NCI-H1436 (cell line): ENCODE data around the gene DNASE2.
"Not testable (repeated sequence)": the region's sequence is repeated elsewhere in the genome, so short reads cannot be mapped to it uniquely, and the experiment has no call there.

Experiments
- DNase-seq: peaks from one replicate; lab custom pipeline; 2025; lab: John Stamatoyannopoulos, UW

The DNASE2 gene

DNA sequence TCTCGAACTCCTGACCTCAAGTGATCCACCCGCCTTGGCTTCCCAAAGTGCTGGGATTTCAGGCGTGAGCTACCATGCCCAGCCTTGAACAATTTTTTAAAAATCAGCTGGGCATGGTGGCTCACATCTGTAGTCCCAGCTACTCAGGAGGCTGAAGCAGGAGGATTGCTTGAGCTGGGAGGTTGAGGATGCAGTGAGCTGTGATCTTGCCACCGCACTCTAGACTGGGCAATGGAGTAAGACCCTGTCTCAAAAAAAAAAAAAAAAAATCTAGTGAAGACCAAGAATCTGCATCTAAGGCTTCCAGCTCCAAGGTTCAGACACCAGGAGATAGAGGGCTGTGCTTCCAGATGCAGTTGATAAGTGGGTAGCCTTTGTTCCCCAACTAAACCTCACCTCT is 17.1 kb downstream of the DNASE2 start:
- no peak for DNase-seq

DNA sequence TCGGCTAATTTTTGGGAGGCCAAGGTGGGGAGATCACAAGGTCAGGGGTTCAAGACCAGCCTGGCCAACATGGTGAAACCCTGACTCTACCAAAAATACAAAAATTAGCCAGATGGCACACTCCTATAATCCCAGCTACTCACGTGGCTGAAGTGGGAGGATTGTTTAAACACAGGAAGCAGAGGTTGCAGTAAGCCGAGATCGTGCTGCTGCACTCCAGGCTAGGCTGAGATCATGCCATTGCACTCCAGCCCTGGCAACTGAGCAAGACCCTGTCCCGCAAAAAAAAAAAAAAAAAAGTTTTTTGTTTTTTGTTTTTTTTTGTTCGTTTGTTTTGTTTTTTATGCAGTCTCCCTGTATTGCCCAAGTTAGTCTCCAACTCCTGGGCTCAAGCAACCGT is 21.7 kb downstream of the DNASE2 start:
- DNase-seq: no peak

DNA sequence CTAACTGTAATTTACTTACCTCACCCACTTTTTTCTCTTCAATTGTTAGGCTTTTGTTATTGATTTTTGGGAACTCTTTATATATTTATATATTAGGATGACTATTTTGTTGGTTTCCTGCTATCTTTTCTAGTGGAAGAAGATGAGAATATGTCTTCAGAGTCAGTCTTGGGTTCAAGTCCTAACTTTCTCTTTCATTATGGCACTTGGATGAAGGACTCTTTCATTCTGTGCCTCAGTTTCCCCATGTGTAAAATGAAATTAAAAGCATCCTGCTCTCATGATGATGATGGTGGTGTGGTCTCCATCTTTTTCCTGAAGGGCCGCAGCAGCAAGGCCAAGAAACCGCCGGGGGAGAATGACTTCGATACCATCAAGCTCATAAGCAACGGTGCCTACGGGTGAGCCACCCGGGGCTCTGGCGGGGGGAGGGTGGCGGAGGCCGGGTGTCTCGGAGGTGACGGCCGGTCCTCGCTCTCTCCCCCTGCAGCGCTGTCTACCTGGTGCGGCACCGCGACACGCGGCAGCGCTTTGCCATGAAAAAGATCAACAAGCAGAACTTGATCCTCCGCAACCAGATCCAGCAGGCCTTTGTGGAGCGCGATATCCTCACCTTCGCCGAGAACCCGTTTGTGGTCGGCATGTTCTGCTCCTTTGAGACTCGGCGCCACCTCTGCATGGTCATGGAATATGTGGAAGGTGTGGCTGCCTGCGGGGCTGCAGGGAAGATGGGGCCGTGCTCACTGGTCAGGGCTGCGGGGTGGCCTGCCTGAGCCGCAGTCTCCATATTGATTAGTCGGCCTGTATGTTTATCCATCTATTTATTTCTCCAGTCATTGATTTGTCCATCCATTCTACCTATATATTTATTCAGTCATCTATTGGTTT is 23.0 kb downstream of the DNASE2 start:
- no peak for DNase-seq

DNA sequence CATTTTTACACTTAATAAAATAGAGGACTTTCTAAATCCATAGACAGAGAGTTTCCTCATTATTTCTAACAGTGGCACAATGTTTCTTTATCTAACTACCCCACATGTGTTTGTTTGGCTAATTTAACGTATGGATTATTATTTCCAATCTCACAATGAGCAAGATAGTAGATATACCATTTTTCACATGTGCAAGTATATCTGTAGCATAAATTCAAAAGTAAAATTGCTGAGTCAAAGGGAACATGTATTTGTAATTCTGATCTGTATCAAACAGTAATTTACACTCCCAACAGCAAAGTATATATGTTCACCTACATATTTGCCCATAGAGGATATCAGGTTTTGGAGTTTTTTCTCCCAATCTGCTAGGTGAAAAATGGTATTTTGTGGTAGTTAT is 24.6 kb downstream of the DNASE2 start:
- DNase-seq: no peak

DNA sequence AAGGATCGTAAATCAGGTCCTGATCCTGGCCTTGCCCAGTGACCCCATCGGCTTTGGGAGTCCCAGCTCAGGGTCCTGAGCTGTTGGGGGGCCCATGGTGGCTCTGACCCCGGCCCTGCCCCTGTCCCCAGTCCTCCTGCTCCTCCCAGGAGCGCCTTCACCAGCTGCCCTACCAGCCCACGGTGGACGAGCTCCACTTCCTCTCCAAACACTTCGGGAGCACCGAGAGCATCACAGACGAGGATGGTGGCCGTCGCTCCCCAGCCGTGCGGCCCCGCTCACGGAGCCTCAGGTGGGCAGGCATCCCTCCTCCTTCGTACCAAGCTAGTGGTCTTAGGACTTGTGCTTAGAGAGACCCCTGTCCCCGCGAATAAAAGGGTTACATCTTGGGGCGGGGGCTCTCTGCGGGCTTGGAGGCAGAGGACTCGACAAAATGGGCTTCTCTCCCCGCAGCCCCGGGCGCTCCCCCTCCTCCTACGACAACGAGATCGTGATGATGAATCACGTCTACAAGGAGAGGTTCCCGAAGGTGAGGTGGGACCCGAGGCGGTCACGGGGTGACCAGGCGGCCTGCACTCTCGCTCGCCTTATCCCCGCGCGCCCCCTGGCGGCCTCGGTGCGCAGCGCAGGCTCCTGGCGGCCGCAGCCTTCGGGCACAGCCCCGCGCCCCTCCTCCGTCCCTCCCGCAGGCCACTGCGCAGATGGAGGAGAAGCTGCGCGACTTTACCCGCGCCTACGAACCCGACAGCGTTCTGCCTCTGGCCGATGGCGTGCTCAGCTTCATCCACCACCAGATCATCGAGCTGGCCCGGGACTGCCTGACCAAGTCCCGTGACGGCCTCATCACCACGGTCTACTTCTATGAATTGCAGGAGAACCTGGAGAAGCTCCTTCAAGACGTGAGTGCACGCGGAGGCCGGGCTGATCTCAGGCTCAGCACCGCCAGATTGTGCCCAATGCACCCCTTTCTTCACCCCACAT is 33.8 kb downstream of the DNASE2 start:
- DNase-seq: peak; percentile 59

DNA sequence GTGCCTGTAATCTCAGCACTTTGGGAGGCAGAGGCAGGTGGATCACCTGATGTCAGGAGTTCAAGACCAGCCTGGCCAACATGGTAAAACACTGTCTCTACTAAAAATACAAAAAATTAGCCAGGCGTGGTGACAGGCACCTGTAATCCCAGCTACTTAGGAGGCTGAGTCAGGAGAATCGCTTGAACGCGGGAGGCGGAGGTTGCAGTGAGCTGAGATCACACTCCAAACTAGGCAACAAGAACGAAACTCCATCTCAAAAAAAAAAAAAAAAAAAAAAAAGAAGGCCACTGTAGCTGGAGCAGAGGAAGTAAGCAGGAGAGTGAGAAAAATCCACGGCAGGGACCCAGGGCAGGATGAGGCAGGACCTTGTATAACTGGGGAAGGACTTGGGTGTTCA is 34.6 kb downstream of the DNASE2 start:
- DNase-seq: not testable (repeated sequence)

DNA sequence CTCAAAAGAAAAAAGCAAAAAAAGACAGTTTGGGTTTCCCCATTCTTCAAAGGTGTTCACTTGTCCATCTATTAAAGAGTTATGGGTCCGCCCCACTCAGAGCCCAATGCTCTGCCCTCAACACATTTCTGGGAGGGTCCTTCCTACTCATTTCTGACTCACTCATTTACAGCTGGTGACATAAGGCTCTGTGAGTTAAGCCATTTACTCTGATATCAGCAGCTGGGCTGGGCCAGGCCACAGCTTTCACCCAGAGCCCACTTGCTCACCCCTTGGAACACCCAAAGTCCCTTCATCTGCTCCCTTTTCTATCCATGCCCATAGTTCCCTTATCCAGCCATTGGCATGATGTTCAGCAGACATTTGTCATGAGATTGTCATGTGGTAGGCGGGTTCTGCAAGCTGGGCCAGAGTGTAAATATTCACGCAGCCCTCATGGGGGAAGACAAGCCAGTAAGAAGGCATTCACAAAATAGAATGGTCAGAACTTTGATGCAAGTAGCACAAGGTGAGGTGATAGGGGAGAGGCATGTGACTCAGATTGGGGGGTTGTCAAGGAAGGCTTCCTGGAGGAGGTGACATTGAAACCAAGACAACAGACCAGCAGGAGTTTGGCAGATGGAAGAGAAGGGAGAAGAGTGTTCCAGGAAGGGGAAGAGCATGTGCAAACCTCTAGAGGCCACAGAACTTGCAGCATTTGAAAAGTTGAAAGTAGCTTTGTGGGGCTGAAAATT is 37.1 kb downstream of the DNASE2 start:
- DNase-seq: no peak

DNA sequence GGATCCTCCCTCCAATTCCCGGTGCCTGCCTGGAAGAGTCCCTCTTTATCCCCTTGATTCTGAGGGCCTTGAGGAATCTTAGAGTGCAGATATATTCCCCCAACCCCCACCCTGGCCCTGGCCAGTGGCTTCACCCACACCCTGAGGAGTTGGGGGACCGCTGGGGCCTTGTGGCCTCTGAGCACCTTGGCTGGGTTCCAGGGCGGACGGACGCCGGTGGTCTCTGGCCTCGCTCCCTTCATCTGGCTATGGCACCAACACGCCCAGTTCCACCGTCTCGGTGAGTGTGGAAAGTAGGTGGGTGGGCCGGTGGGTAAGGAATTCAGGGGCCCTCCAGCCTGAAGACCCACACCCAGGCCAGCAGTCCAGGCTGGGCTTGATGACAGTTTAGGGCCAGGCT is 37.9 kb downstream of the DNASE2 start:
- DNase-seq: no peak

DNA sequence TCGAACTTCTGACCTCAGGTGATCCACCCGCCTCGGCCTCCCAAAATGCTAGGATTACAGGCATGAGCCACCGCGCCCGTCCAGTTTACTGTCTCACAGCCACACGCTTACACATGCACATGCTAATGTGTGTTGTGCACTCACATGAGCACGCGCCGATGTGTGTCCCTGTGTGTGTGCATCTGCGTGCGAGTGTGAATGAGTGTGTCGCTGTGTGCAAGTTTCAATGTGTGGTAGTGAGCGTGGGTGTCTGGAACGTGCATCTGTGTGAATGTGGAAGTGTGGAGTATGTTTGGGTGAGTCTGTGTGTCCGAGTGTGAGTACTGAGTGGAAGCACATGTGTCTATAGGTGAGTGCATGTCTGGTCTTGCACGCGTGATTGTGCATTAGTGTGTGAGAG is 38.7 kb downstream of the DNASE2 start:
- DNase-seq: no peak

DNA sequence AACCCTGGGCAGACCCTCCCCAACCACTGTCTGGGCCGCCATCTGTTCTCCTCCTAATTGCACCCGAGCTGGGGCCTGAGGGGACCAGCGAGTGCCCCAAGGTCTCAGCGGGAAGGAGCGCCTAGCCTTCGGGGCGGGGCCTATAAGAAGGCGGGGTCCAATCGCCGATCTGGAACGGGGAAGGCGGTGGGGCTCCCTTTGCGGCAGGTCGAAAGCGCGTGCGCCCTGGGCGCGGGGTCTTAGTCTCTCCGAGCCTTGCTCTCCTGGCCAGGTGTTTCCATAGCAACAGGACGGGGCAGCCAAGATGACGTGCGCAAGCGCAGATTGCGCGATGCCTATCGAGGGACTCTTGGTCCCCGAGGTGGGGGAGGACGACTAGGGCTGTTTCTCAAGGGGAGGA is 40.2 kb downstream of the DNASE2 start:
- DNase-seq: peak; percentile 58

DNA sequence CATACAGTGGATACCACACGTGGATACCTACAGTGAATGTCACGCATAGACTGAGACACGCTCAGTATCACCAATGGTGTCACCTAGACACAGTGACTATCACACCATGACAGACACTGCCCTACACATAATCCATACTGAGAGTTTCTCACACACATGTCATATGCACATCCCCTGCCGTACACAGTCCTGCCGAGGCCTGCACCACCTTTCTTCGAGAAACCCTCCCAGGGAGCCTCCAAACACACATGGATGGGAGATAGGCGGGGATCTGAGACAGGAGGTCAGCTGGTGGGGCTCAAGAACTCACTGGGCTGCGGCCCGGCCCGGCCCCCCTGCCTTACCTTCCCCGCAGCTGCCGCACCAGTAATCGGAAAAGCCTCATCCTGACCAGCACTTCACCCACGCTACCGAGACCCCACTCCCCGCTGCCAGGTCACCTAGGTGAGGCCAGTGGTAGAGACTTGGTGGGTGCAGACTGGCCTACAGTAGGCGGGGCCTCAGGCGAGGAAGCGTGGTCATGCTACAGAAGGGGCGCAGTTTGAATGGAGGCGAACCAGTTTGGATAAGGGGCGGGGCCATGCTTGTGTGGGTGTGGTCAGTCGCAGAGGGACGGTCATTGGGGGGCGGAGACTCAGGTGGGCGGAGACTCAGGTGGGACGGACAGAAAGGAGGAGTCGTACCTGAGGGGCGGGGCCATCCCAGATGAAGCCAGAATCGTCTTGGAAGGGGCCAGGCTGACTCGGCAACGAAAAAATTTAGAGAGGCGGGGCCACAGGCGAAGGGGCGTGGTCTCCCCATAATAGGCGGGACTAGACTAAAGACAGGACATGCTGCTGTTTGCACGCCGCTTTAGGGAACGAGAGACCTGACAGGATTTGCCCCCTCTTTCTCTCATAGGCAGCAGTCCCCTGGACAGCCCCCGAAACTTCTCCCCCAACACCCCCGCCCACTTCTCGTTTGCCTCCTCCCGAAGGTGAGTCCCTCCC is 40.9 kb downstream of the DNASE2 start:
- peak; percentile 76 for DNase-seq

DNA sequence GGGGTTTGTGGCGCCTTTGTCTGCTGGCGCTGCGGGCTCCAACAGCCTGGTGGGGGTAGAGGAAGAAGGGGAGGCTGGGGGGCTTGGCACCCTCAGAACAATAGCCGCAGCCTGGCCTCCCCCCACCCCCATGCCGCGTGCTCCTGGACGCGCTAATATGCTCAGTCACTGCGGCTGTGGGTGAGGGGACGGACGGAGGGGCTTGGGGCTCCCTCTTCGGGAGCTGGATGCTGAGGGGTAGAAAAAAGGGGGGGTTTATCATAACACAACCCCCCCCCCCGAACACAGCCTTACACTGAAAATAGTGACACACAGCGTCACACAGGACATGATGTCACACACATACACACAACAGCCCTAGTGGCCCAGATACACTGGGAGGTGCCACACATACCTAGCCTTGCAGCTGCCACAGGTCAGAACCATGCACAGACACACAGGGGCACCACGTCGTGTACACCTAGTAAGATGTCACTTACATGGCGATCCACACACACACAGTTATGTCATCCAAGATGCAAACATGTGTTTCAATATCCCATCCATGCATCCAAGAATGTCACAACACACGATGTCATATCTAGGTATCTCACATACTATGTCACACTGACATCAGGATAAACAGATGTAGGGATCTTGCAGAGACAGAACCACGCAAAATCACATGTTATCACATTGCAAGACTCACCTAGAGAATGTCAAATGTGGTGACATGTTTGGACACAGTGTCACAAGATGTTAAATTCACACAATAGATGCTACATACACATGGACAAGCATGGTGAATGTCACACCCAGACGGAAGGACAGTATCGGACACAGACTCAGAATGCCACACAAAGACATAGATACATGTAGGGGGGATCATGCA is 42.1 kb downstream of the DNASE2 start:
- DNase-seq: no peak

DNA sequence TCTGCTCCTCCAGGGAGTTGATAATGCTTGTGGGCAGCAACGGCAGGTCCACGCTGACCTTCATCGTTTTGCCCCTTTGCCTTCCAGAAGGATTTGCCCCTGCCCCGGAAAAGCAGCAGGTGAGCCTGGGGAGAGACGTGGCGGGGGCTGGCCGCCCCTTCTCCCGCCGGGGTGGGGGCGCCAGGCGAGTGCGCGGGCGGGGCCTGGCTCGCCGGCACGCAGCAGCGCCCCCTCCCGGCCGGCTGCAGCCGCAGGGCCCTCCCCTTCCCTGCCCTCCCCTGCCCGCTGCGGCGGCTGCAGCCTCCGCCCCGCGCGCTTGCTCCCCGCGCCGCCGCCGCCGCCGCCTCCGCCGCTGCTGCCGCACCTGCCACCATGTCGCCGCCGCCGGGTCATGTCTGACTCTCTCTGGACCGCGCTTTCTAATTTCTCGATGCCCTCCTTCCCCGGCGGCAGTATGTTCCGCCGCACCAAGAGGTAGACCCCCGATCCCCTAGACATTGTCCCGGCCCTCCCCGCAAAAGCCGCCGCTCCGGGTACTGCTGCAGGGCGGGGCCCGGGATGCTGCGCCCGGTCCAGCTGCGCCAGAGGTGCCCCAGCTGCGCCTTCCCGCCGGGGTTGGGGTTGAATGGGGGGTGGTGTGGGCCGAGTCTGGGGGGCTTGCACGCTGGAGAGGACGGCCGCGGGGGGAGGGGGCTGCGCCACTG is 42.9 kb downstream of the DNASE2 start, which contains the start of gene MAST1:
MAST1 (plus strand) TSS at position 334 of the 704 bp plus-strand sequence; CDS start at position 392, 58 bp downstream.
- peak; percentile 50 for DNase-seq

DNA sequence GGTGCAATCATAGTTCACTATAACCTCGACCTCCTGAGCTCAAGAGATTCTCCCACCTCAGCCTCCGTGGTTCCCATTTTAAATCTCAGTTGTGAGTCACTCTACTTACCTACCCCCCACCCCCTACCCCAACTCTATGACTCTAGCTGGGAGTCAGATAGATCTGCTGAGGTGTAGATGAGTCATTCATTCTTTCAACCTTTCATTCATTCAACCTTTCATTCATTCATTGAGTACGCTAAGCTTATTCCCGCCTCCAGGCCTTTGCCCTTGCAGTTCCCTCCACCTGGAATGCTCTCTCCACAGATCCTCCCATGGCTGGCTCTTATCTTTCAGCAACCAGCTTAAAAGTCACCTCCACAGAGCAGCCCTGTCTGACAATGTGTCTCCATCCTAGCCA is 44.0 kb downstream of the DNASE2 start:
- DNase-seq: no peak

DNA sequence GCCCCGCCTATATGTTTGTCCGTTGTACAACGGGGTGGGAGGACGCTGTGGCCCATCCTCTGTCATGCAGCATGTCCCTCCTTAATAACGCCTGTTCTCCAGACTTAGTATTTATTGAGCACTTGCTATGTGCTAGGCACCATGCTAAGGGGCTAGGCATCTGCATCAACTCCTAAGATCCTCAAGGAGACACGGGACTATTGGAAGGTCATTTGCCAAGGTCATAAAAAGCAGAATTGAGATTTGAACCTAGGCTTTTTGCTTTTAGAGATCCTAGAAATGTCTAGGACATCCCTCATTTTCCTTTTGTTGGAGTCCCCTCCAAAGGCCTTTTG is 44.8 kb downstream of the DNASE2 start:
- no peak for DNase-seq

DNA sequence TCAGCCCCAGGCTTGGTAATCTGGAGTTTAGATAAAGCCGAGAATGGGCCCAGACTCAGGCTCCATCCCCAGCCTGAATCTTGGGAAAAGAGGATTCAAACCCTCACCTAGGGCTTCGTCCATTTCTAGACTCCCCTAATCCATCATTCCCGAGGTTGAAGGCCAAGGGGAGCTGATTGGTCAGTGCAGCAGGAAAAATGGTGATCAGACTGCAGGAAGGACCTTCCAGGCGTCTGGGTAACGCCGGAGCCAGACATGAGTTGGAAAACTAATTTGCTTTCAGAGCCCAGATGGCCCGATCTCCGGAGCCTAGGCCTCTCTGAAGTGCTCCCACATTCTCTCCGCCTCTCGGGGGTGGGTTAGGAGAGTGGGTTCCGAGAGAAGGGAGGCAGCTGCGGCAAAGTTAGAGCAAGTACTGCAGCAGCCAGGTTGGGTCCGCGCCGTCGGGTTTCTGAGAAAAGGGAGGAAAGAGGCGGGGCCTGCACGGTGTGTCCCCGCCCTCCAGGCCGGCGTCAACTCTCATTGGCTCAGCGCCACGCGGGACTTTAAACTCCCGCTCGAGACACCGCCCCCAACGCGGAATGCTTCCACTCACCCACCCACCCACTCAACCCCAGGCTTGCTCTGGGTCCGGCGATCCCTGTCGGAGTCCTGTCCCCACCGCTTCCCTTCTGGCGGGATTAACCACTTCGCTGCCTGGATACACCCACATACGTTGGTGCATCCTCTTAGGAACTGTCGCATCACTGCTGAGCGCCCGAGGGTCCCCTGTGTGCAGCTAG is 46.1 kb downstream of the DNASE2 start:
- DNase-seq: peak; percentile 53

DNA sequence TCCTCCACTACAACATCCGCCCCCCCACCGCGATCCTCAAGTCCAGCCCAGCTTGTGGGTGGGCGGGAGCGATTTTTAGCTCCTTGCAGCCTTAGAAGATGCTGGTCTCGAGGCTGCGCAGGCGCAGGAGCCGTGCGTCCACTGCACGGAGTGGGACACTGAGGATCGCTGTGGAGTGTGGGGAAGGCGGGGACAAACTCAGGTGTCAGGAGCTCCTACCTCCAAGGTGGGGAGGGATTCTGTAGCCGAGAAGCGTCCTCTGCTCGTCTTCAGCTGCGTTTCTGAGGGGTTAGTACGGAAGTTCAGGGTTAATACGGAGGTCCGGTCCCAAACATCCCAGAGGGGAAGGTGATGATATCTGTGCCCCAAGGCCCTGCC is 46.7 kb downstream of the DNASE2 start, which contains the start of gene RTBDN:
RTBDN (minus strand) TSS at position 14 of the 378 bp plus-strand sequence. CDS start 4,600 bp downstream, outside the sequence.
- no peak for DNase-seq
